OCI-M2 (cell line): Measurements from ENCODE around the gene JSRP1.

Source experiments
- DNase-seq: peaks from one replicate; lab custom pipeline; 2025; ENCODE audit not compliant: unreplicated experiment; lab: John Stamatoyannopoulos, UW

The JSRP1 gene

GRCh38 chr19:2268480-2268830 is 12.2 kb upstream of the JSRP1 start:
- DNase-seq, result no peak

DNA sequence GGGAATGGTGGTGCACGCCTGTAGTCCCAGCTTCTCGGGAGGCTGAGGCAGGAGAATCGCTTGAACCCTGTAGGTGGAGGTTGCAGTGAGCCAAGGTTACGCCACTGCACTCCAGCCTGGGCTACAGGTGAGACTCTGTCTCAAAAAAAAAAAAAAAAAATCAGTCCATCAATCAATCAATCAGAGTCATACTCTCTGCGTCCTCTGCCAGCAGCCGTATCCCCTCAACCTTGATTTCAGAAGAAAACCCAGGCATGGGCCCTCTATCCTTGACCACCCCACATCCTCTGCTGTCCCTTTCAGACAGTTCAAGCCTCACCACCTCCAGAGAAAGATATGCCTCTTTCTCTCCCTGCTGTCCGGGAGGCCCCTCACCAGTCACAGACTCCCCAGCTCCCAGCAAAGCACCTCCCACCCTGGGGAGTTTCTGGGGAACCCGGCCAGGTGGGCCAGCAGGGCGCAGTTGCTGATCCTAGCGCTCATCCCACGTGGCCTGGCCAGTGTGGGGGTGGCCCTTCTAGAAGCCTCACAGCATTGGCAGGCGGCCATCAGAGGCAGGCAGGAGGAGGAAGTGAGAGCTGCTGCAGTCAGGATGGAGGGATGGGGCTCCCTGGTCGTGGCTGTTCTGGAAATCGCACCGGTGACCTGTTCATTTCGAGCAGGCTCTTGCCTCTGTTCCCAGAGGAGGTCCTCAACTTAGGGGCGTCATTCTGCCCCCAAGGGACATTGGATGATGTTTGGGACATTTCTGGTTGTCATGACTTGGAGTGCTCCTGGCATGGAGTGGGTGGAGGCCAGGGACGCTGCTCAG is 10.2 kb upstream of the JSRP1 start:
- DNase-seq, result no peak

GRCh38 chr19:2261438-2262172 is 5.4 kb upstream of the JSRP1 start:
- no peak for DNase-seq

DNA sequence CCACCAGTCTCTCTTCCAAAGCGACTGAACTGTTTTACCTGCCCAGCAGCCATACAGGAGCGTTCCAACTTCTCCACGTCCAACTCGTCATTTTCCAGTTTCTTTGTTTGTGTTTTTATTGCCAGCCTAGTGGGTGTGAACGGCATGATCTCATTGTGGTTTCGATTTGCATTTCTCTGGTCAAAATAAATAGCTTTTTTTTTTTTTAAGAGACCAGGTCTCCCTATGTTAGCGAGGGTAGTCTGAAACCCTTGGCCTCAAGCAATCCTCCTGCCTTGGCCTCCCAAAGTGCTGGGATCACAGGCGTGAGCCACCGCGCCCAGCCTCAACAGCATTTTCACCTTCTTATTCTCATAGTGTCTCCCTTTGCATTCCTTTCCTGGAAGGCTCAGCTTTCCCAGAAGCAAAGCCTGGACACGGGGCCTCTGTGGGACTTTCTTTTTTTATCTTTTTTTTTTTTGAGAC is 4.2 kb upstream of the JSRP1 start:
- DNase-seq, result no peak

- no peak for DNase-seq
Measured at GRCh38 chr19:2259336-2259735, 3.1 kb upstream of the JSRP1 start.

DNA sequence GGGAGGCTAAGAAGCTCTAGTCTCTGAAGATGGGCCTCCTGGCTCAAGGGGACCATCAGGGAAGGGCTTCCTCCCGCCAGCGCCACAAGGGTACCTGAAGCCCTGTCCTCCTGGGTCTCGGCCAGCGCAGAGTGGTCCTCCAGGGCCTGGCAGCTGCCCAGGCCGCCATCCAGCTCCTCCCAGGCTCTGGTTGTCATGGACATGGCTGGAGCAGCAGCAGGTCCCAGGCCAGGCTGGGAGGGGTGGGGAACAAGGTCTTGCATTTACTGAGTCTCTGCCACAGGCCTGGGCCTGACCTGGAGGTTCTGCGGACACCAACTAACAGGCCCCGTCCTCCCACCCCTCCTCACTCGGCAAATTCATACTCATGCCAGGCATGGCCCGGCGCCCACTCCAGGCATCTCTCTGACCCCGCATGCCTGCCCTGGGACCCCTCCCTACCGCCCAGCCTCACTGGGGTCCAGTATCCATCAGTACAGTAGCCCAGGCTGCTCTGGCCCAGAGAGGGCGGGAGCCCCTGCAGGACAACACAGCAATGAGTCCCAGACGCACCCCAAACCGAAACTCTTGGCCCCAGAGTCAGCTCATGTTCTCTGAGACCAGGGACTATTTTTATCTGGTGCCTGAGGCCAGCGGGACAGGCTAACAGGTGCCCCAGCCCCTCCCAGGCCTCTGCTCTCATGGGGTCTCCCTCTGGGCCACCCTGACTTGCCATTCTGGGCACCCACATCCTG is 938 bp downstream of the JSRP1 start:
- no peak for DNase-seq

DNA sequence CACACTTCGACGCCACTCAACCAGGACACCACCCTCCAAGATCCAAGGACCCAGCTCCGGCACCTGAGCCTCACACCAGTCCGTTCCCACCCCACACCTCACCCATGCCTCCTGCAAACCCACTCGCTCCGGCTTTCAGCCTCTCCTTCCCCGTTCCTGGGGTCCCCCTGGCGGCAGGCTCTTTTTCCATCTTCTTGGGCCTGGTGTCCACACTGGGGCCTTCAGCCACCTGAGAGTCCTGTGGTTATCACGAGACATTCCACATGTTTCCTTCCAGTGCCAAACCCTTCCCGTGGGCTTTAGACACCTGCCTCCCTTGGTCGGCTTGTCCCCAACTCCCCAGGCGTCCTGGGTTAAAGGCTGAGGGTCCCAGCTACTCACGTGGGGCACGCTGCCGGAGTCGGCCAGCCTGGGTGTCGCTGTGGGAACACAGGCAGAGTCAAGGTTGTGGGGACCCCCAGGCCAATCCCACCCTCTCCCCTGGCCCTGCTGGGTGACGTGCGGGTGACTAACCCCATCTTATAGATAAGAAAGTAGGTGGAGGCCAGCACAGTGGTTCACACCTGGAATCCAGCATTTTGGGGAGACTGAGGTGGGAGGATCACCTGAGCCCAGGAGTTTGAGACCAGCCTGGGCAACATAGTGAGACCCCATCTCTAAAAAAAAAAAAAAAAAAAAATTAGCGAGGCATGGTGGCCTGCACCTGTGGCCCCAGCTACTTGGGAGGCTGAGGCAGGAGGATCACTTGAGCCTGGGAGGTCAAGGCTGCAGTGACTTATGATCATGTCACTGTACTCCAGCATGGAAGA is 1.9 kb downstream of the JSRP1 start:
- no peak for DNase-seq

GRCh38 chr19:2253106-2254063 is 2.8 kb downstream of the JSRP1 start:
- no peak for DNase-seq

DNA sequence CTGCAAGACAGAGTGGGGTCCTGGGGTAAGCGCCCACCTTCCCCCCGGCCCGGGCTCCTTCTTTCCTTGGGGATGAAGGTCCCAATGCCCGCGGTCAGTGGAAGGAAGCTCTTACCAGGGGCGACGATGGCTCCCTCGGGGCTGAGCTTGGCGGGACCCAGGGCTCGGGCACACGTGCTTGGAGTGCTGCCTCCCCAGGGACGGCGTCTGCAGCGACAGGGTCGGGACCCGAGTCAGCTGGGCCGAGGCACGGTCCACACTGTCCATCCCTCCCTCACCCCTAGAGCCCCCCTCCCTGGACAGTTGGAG is 3.5 kb downstream of the JSRP1 start:
- DNase-seq, result no peak

DNA sequence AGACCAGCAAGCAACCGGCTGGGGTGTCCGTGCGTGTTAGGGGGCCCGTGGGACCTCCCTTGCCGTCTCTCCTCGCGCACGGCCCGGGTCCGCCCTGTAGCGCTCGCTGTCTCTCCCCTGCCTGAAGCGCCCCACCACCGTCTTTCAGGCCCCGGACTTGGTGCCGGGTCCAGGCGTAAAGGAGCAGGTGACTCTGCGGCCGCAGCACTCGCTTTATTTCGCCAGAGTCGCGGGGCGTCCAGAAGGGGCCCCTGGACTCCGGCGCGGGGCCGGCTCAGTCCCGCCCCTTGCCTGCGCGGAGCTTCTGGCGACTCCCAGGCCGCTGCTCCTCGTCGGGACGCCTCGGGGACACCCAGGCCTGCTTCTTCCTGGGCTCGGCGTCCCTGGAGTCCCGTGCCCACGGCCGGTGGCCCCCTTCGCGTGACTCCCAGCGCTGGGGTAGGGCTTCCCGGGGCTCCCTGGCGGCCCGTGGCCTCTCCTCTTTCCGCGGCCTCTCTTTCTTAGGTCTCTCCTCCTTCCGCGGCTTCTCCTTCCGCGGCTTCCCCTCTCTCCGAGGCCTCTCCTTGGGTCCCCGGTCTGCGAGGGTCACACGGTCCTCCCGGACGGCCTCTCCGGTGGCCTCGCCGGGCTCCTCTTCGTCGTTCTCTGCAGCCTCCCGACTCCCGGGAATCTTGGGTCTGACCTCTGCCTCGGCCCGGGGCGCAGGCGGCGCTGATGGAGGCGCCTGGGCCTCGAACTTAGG is 4.0 kb downstream of the JSRP1 start:
- DNase-seq, result no peak

DNA sequence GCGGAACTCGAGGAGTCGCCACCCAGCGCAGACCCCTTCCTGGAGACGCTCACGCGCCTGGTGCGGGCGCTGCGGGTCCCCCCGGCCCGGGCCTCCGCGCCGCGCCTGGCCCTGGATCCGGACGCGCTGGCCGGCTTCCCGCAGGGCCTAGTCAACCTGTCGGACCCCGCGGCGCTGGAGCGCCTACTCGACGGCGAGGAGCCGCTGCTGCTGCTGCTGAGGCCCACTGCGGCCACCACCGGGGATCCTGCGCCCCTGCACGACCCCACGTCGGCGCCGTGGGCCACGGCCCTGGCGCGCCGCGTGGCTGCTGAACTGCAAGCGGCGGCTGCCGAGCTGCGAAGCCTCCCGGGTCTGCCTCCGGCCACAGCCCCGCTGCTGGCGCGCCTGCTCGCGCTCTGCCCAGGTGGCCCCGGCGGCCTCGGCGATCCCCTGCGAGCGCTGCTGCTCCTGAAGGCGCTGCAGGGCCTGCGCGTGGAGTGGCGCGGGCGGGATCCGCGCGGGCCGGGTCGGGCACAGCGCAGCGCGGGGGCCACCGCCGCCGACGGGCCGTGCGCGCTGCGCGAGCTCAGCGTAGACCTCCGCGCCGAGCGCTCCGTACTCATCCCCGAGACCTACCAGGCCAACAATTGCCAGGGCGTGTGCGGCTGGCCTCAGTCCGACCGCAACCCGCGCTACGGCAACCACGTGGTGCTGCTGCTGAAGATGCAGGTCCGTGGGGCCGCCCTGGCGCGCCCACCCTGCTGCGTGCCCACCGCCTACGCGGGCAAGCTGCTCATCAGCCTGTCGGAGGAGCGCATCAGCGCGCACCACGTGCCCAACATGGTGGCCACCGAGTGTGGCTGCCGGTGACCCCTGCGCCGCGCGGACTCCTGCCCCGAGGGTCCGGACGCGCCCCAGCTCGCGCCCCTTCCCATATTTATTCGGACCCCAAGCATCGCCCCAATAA is 4.8 kb downstream of the JSRP1 start:
- no peak for DNase-seq

- no peak for DNase-seq
Measured at GRCh38 chr19:2250766-2251105, 5.5 kb downstream of the JSRP1 start.

DNA sequence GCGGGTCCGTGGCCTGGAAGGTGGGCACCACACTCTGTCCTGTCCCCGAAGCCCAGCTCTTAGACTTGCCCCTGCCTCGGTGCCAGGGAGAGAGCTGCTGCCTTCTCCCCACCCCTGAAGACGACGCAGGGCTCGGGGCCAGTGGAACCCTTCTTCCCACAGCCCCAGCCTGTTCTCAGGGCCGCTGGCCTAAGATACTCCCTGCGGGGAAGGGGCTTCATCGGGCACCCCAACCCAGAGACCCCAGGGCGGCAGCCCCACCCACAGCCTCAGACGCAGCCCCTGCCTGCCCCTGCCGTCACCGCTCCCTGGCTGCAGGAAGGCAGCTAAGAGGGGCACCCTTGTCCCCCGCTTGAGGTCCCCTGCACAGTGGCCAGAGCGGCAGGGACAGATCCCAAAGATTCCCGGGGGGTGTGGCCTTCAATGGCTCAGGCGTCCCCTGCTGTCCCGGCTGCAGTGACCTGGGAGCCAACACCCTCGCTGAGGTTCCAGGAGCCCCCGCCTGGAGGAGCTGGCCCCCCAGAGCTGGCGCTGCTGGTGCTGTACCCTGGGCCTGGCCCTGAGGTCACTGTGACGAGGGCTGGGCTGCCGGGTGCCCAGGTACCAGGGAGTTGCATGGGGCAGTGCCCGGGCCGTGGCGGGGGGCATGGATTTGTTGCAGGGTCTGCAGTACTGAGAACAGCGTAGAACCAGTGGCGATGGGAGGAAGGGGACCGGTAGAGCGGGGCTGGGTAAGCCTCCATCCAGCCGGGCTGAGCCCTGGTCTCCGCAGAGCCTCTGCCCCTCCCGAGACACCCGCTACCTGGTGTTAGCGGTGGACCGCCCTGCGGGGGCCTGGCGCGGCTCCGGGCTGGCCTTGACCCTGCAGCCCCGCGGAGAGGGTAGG is 6.1 kb downstream of the JSRP1 start:
- no peak for DNase-seq

GRCh38 chr19:2249010-2249866 is 7.0 kb downstream of the JSRP1 start, which contains the start of gene AMH:
TSS of gene AMH (plus strand) at chr19:2249323. CDS start at chr19:2249333, 10 bp downstream.
- no peak for DNase-seq

DNA sequence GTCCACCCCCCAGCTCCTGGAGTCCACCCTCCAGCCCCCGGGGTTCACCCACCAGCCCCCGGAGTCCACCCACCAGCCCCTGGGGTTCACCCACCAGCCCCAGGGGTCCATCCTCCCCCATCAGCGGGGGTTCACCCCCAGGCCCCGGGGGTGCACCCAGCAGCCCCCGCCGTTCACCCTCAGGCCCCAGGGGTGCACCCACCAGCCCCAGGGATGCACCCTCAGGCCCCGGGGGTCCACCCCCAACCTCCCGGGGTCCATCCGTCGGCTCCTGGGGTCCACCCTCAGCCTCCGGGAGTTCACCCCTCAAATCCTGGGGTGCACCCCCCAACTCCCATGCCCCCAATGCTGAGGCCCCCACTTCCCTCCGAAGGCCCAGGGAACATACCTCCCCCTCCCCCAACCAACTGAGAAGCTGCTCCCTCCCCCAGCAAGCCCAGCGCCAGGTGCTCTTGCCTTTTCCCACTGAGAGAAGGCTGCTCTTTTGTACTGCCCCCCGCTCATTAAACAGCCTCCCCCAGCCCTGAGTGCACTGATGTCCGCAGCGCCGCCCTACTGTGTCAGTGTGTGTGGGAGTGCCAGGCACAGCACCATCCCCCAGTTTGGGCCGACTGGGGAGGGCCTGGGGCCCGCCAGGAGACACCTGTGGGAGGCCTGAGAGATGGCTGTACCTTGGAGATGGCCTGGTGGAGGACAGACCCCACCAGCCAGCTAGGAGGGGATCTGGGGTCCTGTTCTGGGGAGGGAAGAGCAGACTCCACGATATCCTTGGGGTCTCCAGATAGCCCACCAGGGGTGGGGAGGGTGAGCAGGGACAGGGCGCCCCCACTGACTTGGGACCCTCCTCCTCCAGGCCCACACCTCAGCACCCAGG is 7.8 kb downstream of the JSRP1 start:
- no peak for DNase-seq
